Amygdala (tissue), 56 donors: ENCODE results near the gene GATA3.

Experiments
- DNase-seq, 56 donors: peaks; one replicate each; lab custom pipeline; 2025; lab: John Stamatoyannopoulos, UW

Gene GATA3

GRCh38 chr10:8085251-8085650, 30.8 kb downstream of the GATA3 start:
- DNase-seq = no peak

GRCh38 chr10:8086315-8086714, 31.8 kb downstream of the GATA3 start:
- DNase-seq = no peak

GRCh38 chr10:8088504-8088903, 34.0 kb downstream of the GATA3 start:
- no peak for DNase-seq

- no peak for DNase-seq
Observed at GRCh38 chr10:8092428-8092827, 37.9 kb downstream of the GATA3 start.

GRCh38 chr10:8095959-8096358, 41.5 kb downstream of the GATA3 start:
- no peak for DNase-seq

GRCh38 chr10:8096931-8097330, 42.4 kb downstream of the GATA3 start:
- no peak for DNase-seq

GRCh38 chr10:8100366-8100765, 45.9 kb downstream of the GATA3 start:
- DNase-seq = no peak

GRCh38 chr10:8102708-8103401, 48.4 kb downstream of the GATA3 start:
- DNase-seq = no peak

GRCh38 chr10:8103543-8103942, 49.1 kb downstream of the GATA3 start:
- DNase-seq = no peak

GRCh38 chr10:8104005-8104404, 49.5 kb downstream of the GATA3 start:
- DNase-seq = no peak

GRCh38 chr10:8104721-8105120, 50.2 kb downstream of the GATA3 start:
- no peak for DNase-seq

- no peak for DNase-seq
Observed at GRCh38 chr10:8105932-8106331, 51.4 kb downstream of the GATA3 start.

GRCh38 chr10:8112230-8112905, 57.9 kb downstream of the GATA3 start:
- DNase-seq = no peak

- no peak for DNase-seq
Observed at GRCh38 chr10:8112942-8113442, 58.5 kb downstream of the GATA3 start.

GRCh38 chr10:8113616-8114015, 59.1 kb downstream of the GATA3 start:
- DNase-seq = no peak

- DNase-seq = no peak
Observed at GRCh38 chr10:8114741-8115617, 60.5 kb downstream of the GATA3 start.

GRCh38 chr10:8115618-8115980, 61.1 kb downstream of the GATA3 start:
- no peak for DNase-seq

GRCh38 chr10:8116474-8116873, 62.0 kb downstream of the GATA3 start:
- DNase-seq = no peak

- DNase-seq = no peak
Observed at GRCh38 chr10:8116926-8117493, 62.5 kb downstream of the GATA3 start.

GRCh38 chr10:8121201-8121890, 66.9 kb downstream of the GATA3 start:
- DNase-seq = no peak
